NCI-H1930 (cell line): ENCODE results near the gene PLD6.
"Not testable (repeated sequence)": the region's sequence is repeated elsewhere in the genome, so short reads cannot be mapped to it uniquely, and the experiment has no call there.

Source experiments
- DNase-seq, 2 experiments: peaks; one replicate each; lab custom pipeline; 2025; lab: John Stamatoyannopoulos, UW

Gene PLD6

GRCh38 chr17:17206124-17206912 is at the start of gene PLD6:
Gene PLD6, minus strand, starts transcription at chr17:17206333. Its CDS starts 47 bp downstream, at chr17:17206286.
- peak; percentile 60 to 62 for DNase-seq

GRCh38 chr17:17255689-17256088 is 49.6 kb upstream of the PLD6 start:
- not testable (repeated sequence) for DNase-seq

DNA sequence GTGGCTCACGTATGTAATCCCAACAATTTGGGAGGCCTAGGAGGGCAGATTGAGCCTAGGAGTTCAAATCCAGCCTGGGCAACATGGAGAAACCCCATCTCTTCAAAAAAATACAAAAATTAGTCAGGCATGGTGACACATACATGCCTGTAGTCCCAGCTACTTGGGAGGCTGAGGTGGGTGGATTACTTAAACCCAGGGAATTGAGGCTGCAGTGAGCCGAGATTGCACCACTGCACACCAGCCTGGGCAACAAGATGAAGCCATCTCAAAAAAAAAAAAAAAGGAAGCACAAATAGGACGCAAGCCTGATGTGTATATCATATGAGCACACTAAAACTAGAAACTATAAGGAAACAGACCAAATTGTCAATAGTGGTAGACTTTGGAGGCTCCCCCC is 47.9 kb upstream of the PLD6 start:
- no peak for DNase-seq

GRCh38 chr17:17253406-17253805 is 47.3 kb upstream of the PLD6 start:
- no peak for DNase-seq

GRCh38 chr17:17252149-17252661 is 46.1 kb upstream of the PLD6 start:
- DNase-seq: no peak

DNA sequence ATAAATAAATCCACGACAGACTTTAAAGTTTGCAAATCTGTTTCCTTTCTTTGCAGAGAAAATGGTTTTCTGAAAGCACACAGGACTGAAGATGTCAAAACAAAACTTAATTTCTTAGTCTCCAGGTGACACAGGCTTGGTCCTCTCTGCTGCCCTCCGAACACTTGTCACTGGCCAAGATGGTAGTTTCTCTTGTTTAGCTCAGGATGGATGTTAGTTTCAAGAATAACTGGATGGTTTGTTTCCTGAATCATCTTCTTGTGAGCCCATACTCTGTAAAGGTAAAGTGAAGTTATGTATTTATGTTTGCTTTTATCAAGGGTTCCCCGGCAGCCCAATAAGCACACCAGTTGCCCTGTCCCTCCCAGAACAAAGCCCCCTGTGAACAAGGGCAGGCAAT is 40.7 kb upstream of the PLD6 start:
- DNase-seq: no peak

- no peak for DNase-seq
Observed at GRCh38 chr17:17243163-17243562, 37.0 kb upstream of the PLD6 start.

DNA sequence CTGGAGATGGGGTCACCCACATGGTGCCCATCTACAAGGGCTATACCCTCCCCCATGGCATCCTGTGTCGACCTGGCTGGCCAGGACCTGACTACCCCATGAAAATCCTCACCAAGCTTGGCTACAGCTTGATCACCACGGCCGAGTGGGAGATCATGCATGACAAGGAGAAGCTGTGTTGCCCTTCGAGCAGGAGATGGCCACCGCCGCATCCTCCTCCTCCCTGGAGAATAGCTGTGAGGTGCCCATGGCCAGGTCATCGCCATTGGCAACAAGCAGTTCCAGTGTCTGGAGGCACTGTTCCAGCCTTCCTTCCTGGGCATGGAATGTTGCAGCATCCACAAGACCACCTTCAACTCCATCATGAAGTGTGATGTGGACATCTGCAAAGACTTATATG is 36.1 kb upstream of the PLD6 start:
- no peak for DNase-seq

- DNase-seq: no peak
Observed at GRCh38 chr17:17241656-17242055, 35.5 kb upstream of the PLD6 start.

DNA sequence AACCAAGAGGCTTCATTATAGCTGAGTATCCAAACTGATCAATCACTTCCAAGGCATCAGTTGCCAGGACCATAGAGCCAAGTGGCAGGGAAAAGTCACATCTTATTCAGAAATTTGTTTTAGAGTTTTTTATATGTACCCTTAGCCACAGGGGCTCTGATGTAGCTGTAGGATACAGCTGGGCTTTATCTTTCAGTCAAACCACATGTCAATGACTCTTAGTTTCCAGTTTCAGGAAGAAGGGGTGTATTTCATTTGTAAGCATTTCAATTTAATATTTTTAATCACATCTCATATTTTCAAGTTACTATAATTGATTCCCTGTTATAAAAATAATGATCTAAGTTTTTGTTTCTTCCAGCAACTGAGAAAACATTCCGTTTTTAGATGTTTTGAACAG is 33.7 kb upstream of the PLD6 start:
- DNase-seq: no peak

GRCh38 chr17:17237026-17237799 is 31.1 kb upstream of the PLD6 start, which contains the start of gene FLCN:
Gene FLCN, minus strand, starts transcription at chr17:17237168. Its CDS starts 9,031 bp downstream, at chr17:17228137.
- DNase-seq: peak; percentile 68 to 86

DNA sequence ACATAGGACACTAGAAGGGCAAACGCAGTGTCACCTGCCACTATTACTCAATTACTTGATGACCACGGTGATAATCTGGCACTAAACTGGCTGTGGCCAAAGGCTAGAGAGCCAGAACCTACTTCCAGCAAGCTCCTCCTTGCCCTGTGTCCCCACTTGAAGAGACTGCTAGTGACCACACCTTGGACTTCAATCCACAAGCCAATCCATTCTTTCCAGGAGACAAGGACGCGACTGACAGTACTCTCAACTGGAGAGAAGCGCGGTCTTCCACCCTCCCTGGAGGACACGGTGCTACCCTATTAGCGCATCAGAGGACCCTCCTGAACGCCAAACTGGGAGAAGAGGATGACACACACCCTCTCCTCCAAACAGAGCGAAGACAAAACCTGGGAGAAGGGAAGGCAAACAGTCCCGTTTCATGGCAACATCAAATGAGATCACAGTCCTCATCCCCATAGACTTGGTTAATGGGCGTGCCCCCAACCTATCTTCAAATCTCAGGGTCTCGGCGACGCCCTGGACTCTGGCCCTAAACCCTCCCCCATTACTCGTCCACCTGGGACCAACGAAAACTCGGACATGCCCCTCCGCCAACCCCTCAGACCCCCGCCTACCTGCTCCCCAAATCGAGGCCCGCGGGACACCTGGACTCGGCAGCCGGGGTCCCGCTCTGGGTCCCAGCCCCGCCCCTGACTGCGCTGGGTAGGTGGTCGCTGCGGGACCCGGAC is 30.3 kb upstream of the PLD6 start:
- no peak for DNase-seq

GRCh38 chr17:17235212-17236174 is 29.4 kb upstream of the PLD6 start:
- no peak for DNase-seq

DNA sequence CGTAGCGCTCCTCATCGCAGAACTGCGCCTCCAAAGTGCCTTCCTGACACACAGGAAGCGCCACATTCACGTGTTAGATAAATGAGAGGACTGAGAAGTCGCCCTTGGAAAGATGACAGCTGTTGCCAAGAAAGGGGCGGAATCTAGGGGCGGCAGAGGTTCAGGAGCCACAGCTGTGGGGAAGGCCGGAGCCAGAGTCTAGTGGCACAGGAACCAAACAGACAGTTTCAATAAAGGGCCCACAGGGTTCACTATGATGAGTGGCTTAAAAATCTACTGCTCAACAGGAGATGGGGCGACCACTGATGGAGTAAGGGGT is 26.1 kb upstream of the PLD6 start:
- no peak for DNase-seq

- DNase-seq: no peak
Observed at GRCh38 chr17:17231621-17232302, 25.6 kb upstream of the PLD6 start.

DNA sequence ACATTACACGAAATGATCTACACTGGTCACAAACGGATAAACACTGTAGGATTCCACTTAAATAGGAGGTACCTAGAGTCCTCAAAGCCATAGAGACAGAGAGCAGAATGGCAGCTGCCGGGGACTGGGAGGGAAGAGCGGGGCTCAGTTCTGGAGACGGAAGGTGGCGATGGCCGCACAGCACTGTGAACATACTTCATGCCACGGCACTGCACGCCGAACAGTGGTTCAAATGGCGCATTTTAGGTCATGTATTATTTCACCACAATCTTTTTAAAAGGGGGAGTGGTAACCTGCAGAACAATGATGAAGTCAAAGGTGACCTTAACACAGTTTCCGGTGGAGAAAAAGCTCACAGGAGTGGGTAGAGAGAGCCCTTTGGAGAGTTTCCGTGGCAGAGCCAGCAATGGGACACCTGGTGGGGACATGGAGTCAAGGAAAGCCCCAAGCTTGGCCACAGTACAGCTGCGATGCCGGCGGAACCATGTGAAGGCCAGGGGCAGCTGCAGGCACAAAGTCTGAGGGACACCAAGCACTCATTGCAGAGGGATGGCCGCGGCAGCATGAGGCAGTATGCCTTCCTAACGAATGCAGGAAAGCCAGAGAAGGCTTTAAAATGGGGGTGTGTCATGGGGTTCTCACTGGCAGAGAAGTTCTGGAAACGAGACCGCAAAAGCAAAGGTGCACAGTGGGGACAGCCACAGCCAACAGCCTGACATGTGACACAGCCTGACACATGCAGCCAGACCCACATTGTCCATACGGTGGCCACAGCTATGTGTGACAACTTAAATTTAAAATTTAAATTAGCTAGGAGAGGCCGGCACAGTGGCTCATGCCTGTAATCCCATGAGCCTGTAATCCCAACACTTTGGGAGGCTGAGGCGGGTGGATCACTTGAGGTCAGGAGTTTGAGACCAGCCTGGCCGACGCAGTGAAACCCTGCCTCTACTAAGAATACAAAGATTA is 23.6 kb upstream of the PLD6 start:
- DNase-seq: no peak

GRCh38 chr17:17228521-17229279 is 22.6 kb upstream of the PLD6 start:
- no peak for DNase-seq

DNA sequence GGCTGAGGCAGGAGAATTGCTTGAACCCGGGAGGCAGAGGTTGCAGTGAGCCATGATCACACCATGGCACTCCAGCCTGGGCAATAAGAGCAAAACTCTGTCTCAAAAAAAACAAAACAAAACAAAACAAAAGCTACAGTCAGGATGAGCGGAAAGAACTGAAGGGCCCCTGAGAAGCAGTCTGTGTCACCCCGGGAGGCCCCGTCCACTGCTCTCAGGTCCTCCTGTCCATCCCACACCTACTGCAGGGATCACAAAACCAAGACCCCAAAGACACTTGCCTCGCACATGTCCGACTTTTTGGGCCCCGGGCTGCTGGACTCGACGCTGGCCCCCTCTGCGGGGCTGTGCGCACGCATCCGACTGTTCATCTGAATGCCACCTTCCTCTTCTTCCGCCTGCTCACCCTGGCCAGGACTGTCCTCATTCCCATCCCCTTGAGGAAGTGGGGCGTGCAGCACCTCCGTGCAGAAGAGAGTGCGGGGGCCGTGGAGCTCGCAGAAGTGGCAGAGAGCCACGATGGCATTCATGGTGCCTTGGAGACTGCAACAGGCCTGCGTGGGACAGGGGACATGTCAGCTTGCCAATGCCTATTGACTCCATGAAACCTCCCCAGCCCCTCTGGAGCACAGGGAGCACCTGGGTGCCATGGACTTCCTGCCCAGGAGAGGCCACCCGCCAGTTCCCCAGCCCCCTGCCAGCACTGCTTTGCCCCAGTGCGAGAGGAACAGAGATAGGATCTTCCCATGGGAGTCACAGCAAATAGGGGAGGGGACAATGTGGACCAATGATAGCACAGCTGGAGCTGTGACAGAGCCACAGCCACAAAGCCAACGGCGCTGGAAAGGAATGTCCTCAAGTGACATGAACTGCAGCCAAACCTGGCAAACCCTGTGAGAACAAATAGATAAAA is 21.7 kb upstream of the PLD6 start:
- no peak for DNase-seq
